GM23338 (cell line): ENCODE data around the gene DNAH9. TPM values are rescaled to one million over a fixed set of nuclear protein-coding genes. Genes with fewer than 3 reads are reported as not detected.

ENCODE experiments used
- ATAC-seq: fragments of 200-7000 bp; cut with Tn5 transposase; 3 replicates; pipeline ENCODE4 v1.9.1; 2020
- DNase-seq: peaks from one replicate; pipeline ENCODE4 v3.0.0-alpha.2; 2015; ENCODE audit warnings: low spot score
- H2AFZ ChIP-seq: fragments of 200-600 bp; sonication (generic); 2 replicates; pipeline ENCODE4 v1.8.0; 2016; ENCODE audit warnings: antibody characterized with exemption, mild to moderate bottlenecking, moderate library complexity
- H3F3A ChIP-seq: fragments of 200-600 bp; sonication (generic); replicated peaks from 2 replicates; pipeline ENCODE4 v1.8.0; 2017; ENCODE audit warnings: antibody characterized with exemption, mixed run types, low read depth
- H3K27ac ChIP-seq: fragments of 200-600 bp; sonication (generic); 2 replicates; pipeline ENCODE4 v1.6.1; 2016; ENCODE audit warnings: low read depth
- H3K27me3 ChIP-seq: fragments of 200-600 bp; sonication (generic); 2 replicates; pipeline ENCODE4 v1.8.0; 2016; ENCODE audit warnings: mild to moderate bottlenecking, mixed run types, moderate library complexity; ENCODE audit not compliant: insufficient read depth
- H3K36me3 ChIP-seq: fragments of 200-600 bp; sonication (generic); 2 replicates; pipeline ENCODE4 v1.8.0; 2016; ENCODE audit warnings: mild to moderate bottlenecking; ENCODE audit not compliant: insufficient read depth
- H3K4me1 ChIP-seq: fragments of 200-600 bp; sonication (generic); 2 replicates; pipeline ENCODE4 v1.8.0; 2016; ENCODE audit warnings: mild to moderate bottlenecking, moderate library complexity; ENCODE audit not compliant: insufficient read depth
- H3K4me2 ChIP-seq: fragments of 200-600 bp; sonication (generic); 2 replicates; pipeline ENCODE4 v1.7.1; 2017; ENCODE audit warnings: mixed run types
- H3K4me3 ChIP-seq: fragments of 200-600 bp; sonication (generic); 2 replicates; pipeline ENCODE4 v1.6.1; 2016; ENCODE audit warnings: mixed run types
- H3K79me2 ChIP-seq: fragments of 200-600 bp; sonication (generic); replicated peaks from 2 replicates; pipeline ENCODE4 v1.8.0; 2017; ENCODE audit warnings: mild to moderate bottlenecking; ENCODE audit not compliant: insufficient read depth
- H3K9me2 ChIP-seq: fragments of 200-600 bp; sonication (generic); 2 replicates; pipeline ENCODE4 v1.8.0; 2017; ENCODE audit not compliant: insufficient read depth
- H4K20me1 ChIP-seq: fragments of 200-600 bp; sonication (generic); replicated peaks from 2 replicates; pipeline ENCODE4 v1.8.0; 2017; ENCODE audit warnings: mild to moderate bottlenecking; ENCODE audit not compliant: insufficient read depth
- H3K27ac Mint-ChIP-seq: 2 replicates; pipeline ENCODE4 v1.8.0; 2020; ENCODE audit warnings: inconsistent platforms, mild to moderate bottlenecking, moderate library complexity, mixed read lengths
- H3K27me3 Mint-ChIP-seq: 3 replicates; pipeline ENCODE4 v1.8.0; 2022; ENCODE audit warnings: low read depth, mild to moderate bottlenecking, moderate library complexity, mixed read lengths, inconsistent platforms; ENCODE audit not compliant: insufficient read depth, poor library complexity
- H3K36me3 Mint-ChIP-seq: 3 replicates; pipeline ENCODE4 v1.8.0; 2021; ENCODE audit warnings: low read depth, mild to moderate bottlenecking, inconsistent platforms, moderate library complexity, mixed read lengths
- H3K4me1 Mint-ChIP-seq: 3 replicates; pipeline ENCODE4 v1.8.0; 2020; ENCODE audit warnings: mild to moderate bottlenecking, inconsistent platforms, mixed read lengths
- H3K4me3 Mint-ChIP-seq: 3 replicates; pipeline ENCODE4 v1.8.0; 2021; ENCODE audit warnings: moderate library complexity, mild to moderate bottlenecking, inconsistent platforms, mixed read lengths
- H3K9me3 Mint-ChIP-seq: 3 replicates; pipeline ENCODE4 v1.8.0; 2020; ENCODE audit warnings: moderate library complexity, mild to moderate bottlenecking, inconsistent platforms, mixed read lengths
- CREB1 ChIP-seq: fragments of 250-450 bp; sonication (Bioruptor Pico); IDR thresholded peaks from 2 replicates; pipeline ENCODE4 v1.5.0; 2020; ENCODE audit warnings: low read depth, mild to moderate bottlenecking, moderate library complexity
- EZH2 ChIP-seq: fragments of 200-600 bp; sonication (generic); IDR thresholded peaks from one replicate; pipeline ENCODE4 v1.8.0; 2017; ENCODE audit warnings: antibody characterized with exemption, mild to moderate bottlenecking, low read depth; ENCODE audit not compliant: unreplicated experiment
- EZH2phosphoT487 ChIP-seq: fragments of 200-600 bp; sonication (generic); IDR thresholded peaks from one replicate; pipeline ENCODE4 v1.8.1; 2018; ENCODE audit warnings: antibody characterized with exemption; ENCODE audit not compliant: unreplicated experiment
- JUNB ChIP-seq: IDR thresholded peaks from one replicate; pipeline ENCODE4 v1.6.1; 2016; ENCODE audit warnings: antibody characterized with exemption; ENCODE audit not compliant: unreplicated experiment
- NANOG ChIP-seq: IDR thresholded peaks from 2 replicates; pipeline ENCODE4 v1.6.1; 2016; ENCODE audit warnings: antibody characterized with exemption, borderline replicate concordance
- POLR2AphosphoS5 ChIP-seq: IDR thresholded peaks from 2 replicates; pipeline ENCODE4 v1.6.1; 2016; ENCODE audit warnings: antibody characterized with exemption, low read depth
- STAT1 ChIP-seq: IDR thresholded peaks from one replicate; pipeline ENCODE4 v1.6.1; 2016; ENCODE audit warnings: antibody characterized with exemption; ENCODE audit not compliant: unreplicated experiment
- ZNF114 ChIP-seq: fragments of 250-450 bp; sonication (Bioruptor Pico); IDR thresholded peaks from 2 replicates; pipeline ENCODE4 v1.5.0; 2020; ENCODE audit warnings: mild to moderate bottlenecking, moderate library complexity
- ZNF331 ChIP-seq: fragments of 250-450 bp; sonication (Bioruptor Pico); IDR thresholded peaks from 2 replicates; pipeline ENCODE4 v1.5.0; 2020; ENCODE audit warnings: low read depth, mild to moderate bottlenecking, moderate library complexity
- polyA plus RNA-seq: library from polyadenylated mRNA; unstranded; fragments of >200 nt; fragmentation: Nextera tagmentation; extraction: Ambion mirVana; gene quantifications from 2 replicates; pipeline ENCODE4 v1.2.1, GENCODE V29; 2016
- total RNA-seq: library from RNA; depleted of rRNA; stranded (reverse); fragments of >200 nt; shearing (Covaris generic); gene quantifications from 2 replicates; pipeline ENCODE4 v1.2.3, GENCODE V29; 2014
- TF ChIP-seq, protein P1 (sequence below): IDR thresholded peaks from one replicate; pipeline ENCODE4 v1.6.1; 2018; ENCODE audit warnings: antibody characterized with exemption; ENCODE audit not compliant: unreplicated experiment
- TF ChIP-seq, protein P2 (sequence below): fragments of 250-450 bp; sonication (Bioruptor Pico); IDR thresholded peaks from 2 replicates; pipeline ENCODE4 v1.5.0; 2020; ENCODE audit warnings: mild to moderate bottlenecking, moderate library complexity
- TF ChIP-seq, protein P3 (sequence below): IDR thresholded peaks from 2 replicates; pipeline ENCODE4 v1.6.1; 2016; ENCODE audit warnings: antibody characterized with exemption
- TF ChIP-seq, protein P4 (sequence below), 2 experiments: fragments of 200-600 bp in 1 of 2; sonication (generic) in 1 of 2; conservative IDR thresholded peaks; 2 replicates each; pipeline versions ENCODE4 v1.5.1 to v1.6.1; 2016 to 2017; ENCODE audit warnings: antibody characterized with exemption in 2 of 2, low read depth in 2 of 2, mild to moderate bottlenecking in 2 of 2, moderate library complexity in 1 of 2

DNAH9 gene
- total and polyA plus RNA-seq, 2 experiments from 2014 or later: not detected

DNA sequence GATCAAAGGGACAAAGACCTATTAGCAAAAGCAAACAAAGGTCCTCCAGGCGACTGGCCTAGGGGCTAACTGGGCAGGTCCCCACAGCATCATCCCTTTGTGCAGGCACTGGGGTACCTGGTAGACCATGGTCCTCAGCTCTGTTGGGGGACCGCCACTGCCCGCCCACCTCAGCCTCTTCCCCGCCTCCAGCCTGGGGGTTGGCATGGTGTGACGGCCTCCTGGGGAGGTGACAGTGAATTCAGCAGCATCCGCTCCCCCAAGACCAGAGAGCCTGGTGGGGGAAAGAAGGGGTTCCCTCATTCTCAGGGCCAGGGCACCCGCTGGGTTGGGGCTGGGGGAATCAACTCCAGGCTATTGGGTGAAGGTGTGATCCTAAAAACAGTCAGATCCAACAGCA is 38.7 kb upstream of the DNAH9 start:
- TF ChIP-seq EZH2 (no peak), CREB1 (CRISPR knock-in tag) (no peak), ZNF331 (CRISPR knock-in tag) (no peak), EZH2phosphoT487 (no peak), JUNB (no peak), NANOG (no peak), ZNF114 (CRISPR knock-in tag) (no peak), POLR2AphosphoS5 (no peak), STAT1 (no peak)
- TF ChIP-seq, protein P1, sequence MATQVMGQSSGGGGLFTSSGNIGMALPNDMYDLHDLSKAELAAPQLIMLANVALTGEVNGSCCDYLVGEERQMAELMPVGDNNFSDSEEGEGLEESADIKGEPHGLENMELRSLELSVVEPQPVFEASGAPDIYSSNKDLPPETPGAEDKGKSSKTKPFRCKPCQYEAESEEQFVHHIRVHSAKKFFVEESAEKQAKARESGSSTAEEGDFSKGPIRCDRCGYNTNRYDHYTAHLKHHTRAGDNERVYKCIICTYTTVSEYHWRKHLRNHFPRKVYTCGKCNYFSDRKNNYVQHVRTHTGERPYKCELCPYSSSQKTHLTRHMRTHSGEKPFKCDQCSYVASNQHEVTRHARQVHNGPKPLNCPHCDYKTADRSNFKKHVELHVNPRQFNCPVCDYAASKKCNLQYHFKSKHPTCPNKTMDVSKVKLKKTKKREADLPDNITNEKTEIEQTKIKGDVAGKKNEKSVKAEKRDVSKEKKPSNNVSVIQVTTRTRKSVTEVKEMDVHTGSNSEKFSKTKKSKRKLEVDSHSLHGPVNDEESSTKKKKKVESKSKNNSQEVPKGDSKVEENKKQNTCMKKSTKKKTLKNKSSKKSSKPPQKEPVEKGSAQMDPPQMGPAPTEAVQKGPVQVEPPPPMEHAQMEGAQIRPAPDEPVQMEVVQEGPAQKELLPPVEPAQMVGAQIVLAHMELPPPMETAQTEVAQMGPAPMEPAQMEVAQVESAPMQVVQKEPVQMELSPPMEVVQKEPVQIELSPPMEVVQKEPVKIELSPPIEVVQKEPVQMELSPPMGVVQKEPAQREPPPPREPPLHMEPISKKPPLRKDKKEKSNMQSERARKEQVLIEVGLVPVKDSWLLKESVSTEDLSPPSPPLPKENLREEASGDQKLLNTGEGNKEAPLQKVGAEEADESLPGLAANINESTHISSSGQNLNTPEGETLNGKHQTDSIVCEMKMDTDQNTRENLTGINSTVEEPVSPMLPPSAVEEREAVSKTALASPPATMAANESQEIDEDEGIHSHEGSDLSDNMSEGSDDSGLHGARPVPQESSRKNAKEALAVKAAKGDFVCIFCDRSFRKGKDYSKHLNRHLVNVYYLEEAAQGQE: no peak
- TF ChIP-seq, protein P2, sequence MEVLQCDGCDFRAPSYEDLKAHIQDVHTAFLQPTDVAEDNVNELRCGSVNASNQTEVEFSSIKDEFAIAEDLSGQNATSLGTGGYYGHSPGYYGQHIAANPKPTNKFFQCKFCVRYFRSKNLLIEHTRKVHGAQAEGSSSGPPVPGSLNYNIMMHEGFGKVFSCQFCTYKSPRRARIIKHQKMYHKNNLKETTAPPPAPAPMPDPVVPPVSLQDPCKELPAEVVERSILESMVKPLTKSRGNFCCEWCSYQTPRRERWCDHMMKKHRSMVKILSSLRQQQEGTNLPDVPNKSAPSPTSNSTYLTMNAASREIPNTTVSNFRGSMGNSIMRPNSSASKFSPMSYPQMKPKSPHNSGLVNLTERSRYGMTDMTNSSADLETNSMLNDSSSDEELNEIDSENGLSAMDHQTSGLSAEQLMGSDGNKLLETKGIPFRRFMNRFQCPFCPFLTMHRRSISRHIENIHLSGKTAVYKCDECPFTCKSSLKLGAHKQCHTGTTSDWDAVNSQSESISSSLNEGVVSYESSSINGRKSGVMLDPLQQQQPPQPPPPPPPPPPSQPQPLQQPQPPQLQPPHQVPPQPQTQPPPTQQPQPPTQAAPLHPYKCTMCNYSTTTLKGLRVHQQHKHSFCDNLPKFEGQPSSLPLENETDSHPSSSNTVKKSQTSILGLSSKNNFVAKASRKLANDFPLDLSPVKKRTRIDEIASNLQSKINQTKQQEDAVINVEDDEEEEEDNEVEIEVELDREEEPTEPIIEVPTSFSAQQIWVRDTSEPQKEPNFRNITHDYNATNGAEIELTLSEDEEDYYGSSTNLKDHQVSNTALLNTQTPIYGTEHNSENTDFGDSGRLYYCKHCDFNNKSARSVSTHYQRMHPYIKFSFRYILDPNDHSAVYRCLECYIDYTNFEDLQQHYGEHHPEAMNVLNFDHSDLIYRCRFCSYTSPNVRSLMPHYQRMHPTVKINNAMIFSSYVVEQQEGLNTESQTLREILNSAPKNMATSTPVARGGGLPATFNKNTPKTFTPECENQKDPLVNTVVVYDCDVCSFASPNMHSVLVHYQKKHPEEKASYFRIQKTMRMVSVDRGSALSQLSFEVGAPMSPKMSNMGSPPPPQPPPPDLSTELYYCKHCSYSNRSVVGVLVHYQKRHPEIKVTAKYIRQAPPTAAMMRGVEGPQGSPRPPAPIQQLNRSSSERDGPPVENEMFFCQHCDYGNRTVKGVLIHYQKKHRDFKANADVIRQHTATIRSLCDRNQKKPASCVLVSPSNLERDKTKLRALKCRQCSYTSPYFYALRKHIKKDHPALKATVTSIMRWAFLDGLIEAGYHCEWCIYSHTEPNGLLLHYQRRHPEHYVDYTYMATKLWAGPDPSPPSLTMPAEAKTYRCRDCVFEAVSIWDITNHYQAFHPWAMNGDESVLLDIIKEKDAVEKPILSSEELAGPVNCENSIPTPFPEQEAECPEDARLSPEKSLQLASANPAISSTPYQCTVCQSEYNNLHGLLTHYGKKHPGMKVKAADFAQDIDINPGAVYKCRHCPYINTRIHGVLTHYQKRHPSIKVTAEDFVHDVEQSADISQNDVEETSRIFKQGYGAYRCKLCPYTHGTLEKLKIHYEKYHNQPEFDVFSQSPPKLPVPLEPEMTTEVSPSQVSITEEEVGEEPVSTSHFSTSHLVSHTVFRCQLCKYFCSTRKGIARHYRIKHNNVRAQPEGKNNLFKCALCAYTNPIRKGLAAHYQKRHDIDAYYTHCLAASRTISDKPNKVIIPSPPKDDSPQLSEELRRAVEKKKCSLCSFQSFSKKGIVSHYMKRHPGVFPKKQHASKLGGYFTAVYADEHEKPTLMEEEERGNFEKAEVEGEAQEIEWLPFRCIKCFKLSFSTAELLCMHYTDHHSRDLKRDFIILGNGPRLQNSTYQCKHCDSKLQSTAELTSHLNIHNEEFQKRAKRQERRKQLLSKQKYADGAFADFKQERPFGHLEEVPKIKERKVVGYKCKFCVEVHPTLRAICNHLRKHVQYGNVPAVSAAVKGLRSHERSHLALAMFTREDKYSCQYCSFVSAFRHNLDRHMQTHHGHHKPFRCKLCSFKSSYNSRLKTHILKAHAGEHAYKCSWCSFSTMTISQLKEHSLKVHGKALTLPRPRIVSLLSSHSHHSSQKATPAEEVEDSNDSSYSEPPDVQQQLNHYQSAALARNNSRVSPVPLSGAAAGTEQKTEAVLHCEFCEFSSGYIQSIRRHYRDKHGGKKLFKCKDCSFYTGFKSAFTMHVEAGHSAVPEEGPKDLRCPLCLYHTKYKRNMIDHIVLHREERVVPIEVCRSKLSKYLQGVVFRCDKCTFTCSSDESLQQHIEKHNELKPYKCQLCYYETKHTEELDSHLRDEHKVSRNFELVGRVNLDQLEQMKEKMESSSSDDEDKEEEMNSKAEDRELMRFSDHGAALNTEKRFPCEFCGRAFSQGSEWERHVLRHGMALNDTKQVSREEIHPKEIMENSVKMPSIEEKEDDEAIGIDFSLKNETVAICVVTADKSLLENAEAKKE (CRISPR knock-in tag): no peak
- TF ChIP-seq, protein P3, sequence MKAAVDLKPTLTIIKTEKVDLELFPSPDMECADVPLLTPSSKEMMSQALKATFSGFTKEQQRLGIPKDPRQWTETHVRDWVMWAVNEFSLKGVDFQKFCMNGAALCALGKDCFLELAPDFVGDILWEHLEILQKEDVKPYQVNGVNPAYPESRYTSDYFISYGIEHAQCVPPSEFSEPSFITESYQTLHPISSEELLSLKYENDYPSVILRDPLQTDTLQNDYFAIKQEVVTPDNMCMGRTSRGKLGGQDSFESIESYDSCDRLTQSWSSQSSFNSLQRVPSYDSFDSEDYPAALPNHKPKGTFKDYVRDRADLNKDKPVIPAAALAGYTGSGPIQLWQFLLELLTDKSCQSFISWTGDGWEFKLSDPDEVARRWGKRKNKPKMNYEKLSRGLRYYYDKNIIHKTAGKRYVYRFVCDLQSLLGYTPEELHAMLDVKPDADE: no peak
- TF ChIP-seq, protein P4, sequence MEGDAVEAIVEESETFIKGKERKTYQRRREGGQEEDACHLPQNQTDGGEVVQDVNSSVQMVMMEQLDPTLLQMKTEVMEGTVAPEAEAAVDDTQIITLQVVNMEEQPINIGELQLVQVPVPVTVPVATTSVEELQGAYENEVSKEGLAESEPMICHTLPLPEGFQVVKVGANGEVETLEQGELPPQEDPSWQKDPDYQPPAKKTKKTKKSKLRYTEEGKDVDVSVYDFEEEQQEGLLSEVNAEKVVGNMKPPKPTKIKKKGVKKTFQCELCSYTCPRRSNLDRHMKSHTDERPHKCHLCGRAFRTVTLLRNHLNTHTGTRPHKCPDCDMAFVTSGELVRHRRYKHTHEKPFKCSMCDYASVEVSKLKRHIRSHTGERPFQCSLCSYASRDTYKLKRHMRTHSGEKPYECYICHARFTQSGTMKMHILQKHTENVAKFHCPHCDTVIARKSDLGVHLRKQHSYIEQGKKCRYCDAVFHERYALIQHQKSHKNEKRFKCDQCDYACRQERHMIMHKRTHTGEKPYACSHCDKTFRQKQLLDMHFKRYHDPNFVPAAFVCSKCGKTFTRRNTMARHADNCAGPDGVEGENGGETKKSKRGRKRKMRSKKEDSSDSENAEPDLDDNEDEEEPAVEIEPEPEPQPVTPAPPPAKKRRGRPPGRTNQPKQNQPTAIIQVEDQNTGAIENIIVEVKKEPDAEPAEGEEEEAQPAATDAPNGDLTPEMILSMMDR (conservative IDR thresholded peaks at IDR 0.05; ENCODE audit: low read depth in 2 of 2): no peak
- Histone ChIP-seq H3K4me2 (no peak overlapping the region), H3F3A (no peaks in the 10 kb centered on the region), H4K20me1 (no peaks in the 10 kb centered on the region), H2AFZ (no peak overlapping the region), H3K27ac (no peak overlapping the region), H3K4me1 (no peaks in the 10 kb centered on the region), H3K79me2 (no peaks in the 10 kb centered on the region), H3K27me3 (no peaks in the 10 kb centered on the region), H3K36me3 (no peaks in the 10 kb centered on the region), H3K4me3 (no peak overlapping the region), H3K9me2 (no peaks in the 10 kb centered on the region)
- H3K4me1 Mint-ChIP-seq: no peaks in the 10 kb centered on the region
- peaks cover 6% of the 10 kb centered on the region for H3K27me3 Mint-ChIP-seq
- peaks cover 57% of the 10 kb centered on the region for H3K36me3 Mint-ChIP-seq
- DNase-seq: no peak
- H3K9me3 Mint-ChIP-seq: peaks cover 98% of the 10 kb centered on the region
- H3K27ac Mint-ChIP-seq: no peak overlapping the region
- H3K4me3 Mint-ChIP-seq: no peak overlapping the region
- ATAC-seq: no peak
